Omental fat pad (tissue), 4 donors: ENCODE data around the gene PTPRG. TPM values are rescaled to one million over a fixed set of nuclear protein-coding genes. Genes with fewer than 3 reads are reported as not detected.
A peak's percentile ranks its signal among the peaks of the same experiment; 100 is the strongest.

Source experiments
- ATAC-seq: fragments of 150-250 bp; one replicate; pipeline ENCODE4 v1.9.1; 2016; ENCODE audit warnings: mild to moderate bottlenecking, moderate library complexity; ENCODE audit not compliant: low FRiP score
- DNase-seq: peaks from one replicate; pipeline ENCODE4 v3.0.0-alpha.2; 2019; ENCODE audit warnings: low spot score
- total RNA-seq, 4 donors: library from RNA; depleted of rRNA; stranded (reverse); fragments of >200 nt; gene quantifications; one replicate each; pipeline ENCODE4 v1.1.0, GENCODE V29; 2016
- TF ChIP-seq, protein P1 (sequence below), 3 donors: fragments of 450-650 bp; IDR thresholded peaks; one replicate each; pipeline ENCODE4 v1.5.1; 2016 to 2017; ENCODE audit warnings: antibody characterized with exemption in 3 of 3, mild to moderate bottlenecking in 3 of 3, moderate library complexity in 2 of 3

The PTPRG gene
- total RNA-seq, 4 donors from 2014 or later = 90.0 to 172 (median 104) TPM

- ATAC-seq = peak; percentile 84
- no peak for DNase-seq
- TF ChIP-seq, protein P1, sequence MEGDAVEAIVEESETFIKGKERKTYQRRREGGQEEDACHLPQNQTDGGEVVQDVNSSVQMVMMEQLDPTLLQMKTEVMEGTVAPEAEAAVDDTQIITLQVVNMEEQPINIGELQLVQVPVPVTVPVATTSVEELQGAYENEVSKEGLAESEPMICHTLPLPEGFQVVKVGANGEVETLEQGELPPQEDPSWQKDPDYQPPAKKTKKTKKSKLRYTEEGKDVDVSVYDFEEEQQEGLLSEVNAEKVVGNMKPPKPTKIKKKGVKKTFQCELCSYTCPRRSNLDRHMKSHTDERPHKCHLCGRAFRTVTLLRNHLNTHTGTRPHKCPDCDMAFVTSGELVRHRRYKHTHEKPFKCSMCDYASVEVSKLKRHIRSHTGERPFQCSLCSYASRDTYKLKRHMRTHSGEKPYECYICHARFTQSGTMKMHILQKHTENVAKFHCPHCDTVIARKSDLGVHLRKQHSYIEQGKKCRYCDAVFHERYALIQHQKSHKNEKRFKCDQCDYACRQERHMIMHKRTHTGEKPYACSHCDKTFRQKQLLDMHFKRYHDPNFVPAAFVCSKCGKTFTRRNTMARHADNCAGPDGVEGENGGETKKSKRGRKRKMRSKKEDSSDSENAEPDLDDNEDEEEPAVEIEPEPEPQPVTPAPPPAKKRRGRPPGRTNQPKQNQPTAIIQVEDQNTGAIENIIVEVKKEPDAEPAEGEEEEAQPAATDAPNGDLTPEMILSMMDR (IDR thresholded peaks at IDR 0.05) = no peak
These were observed 286.6 kb downstream of the PTPRG start for GRCh38 chr3:61847784-61848462.

DNA sequence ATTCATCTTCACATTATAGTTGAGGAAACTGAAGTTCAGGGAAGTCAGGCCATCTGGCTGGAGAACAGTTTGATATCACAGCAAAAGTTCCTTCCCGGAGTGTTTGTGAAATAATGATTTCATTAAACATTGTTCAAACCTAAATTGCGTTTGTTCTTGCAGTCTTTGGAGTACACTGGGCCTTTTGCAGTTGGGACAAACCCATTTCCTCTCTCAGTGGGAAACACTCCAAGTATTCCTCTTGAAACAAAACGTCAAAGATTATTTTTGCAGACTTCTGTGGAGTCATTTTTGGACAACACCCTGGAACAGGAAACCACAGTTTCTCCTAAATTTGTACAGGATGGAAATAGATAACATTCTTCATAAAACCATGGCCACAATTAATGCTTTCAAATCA lies 287.5 kb downstream of the PTPRG start:
- peak; percentile 49 for ATAC-seq
- no peak for DNase-seq
- TF ChIP-seq, protein P1 (IDR thresholded peaks at IDR 0.05) = no peak

DNA sequence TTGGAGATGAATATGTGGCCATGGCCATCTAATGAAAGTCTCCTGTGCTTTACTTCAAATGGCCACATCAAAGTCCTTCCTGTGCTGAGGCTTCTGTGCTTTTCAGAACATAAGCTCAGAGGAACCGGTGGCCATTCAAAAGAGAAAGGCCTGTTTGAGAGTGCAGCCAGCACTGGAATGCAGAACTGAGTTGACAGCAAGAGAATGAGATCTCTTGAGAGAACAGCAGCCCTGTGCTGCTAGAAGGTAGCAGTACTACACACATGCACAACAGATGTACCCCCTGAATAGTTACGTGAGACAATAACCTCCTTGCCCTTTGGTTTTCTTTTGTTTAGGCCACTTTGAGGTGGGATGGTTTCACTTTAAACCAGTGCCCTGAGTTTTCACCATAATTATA lies 292.5 kb downstream of the PTPRG start:
- TF ChIP-seq, protein P1 (IDR thresholded peaks at IDR 0.05) = no peak
- DNase-seq (no peak), ATAC-seq (no peak)

GRCh38 chr3:61855211-61855610 lies 293.8 kb downstream of the PTPRG start:
- TF ChIP-seq, protein P1 (IDR thresholded peaks at IDR 0.05) = no peak
- ATAC-seq = no peak
- no peak for DNase-seq

DNA sequence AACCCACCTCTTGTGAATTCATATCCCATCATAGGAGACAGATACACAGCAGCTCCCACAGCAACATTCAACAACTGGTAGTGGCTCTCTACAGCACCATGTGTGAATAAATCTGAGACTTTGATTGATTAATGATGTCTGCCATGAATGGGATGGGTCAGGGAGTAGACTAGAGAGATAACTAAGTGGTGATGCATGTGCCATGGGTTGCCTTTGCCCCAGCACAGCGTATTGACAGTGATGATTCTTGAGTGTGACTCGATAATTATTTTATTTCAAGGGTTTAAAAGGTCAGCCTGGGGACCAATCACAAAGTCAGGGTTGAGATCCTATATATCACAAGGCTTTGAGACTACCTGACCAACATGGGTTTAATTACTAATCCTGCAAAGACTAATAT lies 295.9 kb downstream of the PTPRG start:
- TF ChIP-seq, protein P1 (IDR thresholded peaks at IDR 0.05) = no peak
- no peak for DNase-seq
- no peak for ATAC-seq

- no peak for ATAC-seq
- TF ChIP-seq, protein P1 (IDR thresholded peaks at IDR 0.05) = no peak
- DNase-seq = no peak
These were observed 296.7 kb downstream of the PTPRG start for GRCh38 chr3:61858054-61858453.

DNA sequence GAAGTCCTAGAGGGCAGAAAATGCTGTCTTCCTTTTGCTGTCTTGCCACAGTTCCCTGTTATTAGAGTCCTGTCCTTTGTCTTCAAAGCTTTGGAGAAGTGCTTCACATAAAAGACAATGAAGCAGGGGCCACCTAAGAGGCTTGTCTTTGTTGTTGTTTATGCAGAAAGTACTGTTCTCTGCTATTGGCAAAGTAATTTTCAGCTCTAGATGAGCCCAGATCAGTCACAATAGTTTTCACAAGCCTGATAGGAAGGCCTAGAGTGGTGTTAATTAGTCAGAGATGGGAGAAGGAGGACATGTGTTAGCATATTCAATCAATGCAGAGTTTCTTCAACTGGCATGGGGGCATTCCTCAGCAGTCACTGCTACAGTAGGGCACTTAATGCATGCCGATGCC lies 300.0 kb downstream of the PTPRG start:
- ATAC-seq = no peak
- TF ChIP-seq, protein P1 (IDR thresholded peaks at IDR 0.05) = no peak
- DNase-seq = no peak
